Keratinocyte (primary cell): ENCODE results near the gene IGSF6. TPM values are rescaled to one million over a fixed set of nuclear protein-coding genes. Genes with fewer than 3 reads are reported as not detected.

Experiments
- DNase-seq: peaks from one replicate; pipeline ENCODE4 v3.0.0-alpha.2; 2011; ENCODE audit warnings: low read depth, missing footprints, low spot score
- FAIRE-seq: peaks from 2 replicates; lab custom pipeline; 2011; peaks lifted over from hg19 to GRCh38; lab: Jason Lieb, UNC
- H2AFZ ChIP-seq: 2 replicates; pipeline ENCODE4 v1.6.0; 2012; ENCODE audit warnings: low read length, control low read depth, inconsistent platforms; ENCODE audit not compliant: control insufficient read depth
- H3K27ac ChIP-seq: 2 replicates; pipeline ENCODE4 v1.5.1; 2011; ENCODE audit warnings: low read length; ENCODE audit not compliant: control insufficient read depth, insufficient read depth
- H3K27me3 ChIP-seq: 3 replicates; pipeline ENCODE4 v1.6.0; 2011; ENCODE audit warnings: low read length; ENCODE audit not compliant: control insufficient read depth, insufficient read depth; ENCODE audit errors: extremely low read depth
- H3K36me3 ChIP-seq, 2 experiments: 2 replicates in 1 of 2; 3 replicates in 1 of 2; pipeline ENCODE4 v1.5.1; 2011; ENCODE audit warnings: low read length in 2 of 2, mild to moderate bottlenecking in 1 of 2; ENCODE audit not compliant: control insufficient read depth in 2 of 2, insufficient read depth in 2 of 2; ENCODE audit errors: extremely low read depth in 1 of 2
- H3K4me1 ChIP-seq: 3 replicates; pipeline ENCODE4 v1.5.1; 2011; ENCODE audit warnings: low read length; ENCODE audit not compliant: control insufficient read depth, insufficient read depth; ENCODE audit errors: extremely low read depth
- H3K4me2 ChIP-seq: 3 replicates; pipeline ENCODE4 v1.6.0; 2011; ENCODE audit warnings: low read depth, low read length; ENCODE audit not compliant: control insufficient read depth, insufficient read depth; ENCODE audit errors: extremely low read depth
- H3K4me3 ChIP-seq, 3 experiments: fragments of 200-600 bp in 1 of 3; sonication (generic) in 1 of 3; 2 replicates in 2 of 3; 3 replicates in 1 of 3; pipeline ENCODE4 v1.5.1; 2011 to 2016; ENCODE audit warnings: low read length in 3 of 3, mild to moderate bottlenecking in 3 of 3, control low read depth in 2 of 3, inconsistent platforms in 1 of 3, low read depth in 1 of 3, mixed read lengths in 1 of 3, mixed run types in 1 of 3, moderate library complexity in 1 of 3; ENCODE audit not compliant: control insufficient read depth in 2 of 3, insufficient read depth in 2 of 3; ENCODE audit errors: extremely low read depth in 1 of 3
- H3K79me2 ChIP-seq: 2 replicates; pipeline ENCODE4 v1.6.0; 2012; ENCODE audit warnings: low read length; ENCODE audit not compliant: control insufficient read depth, insufficient read depth
- H3K9ac ChIP-seq: 3 replicates; pipeline ENCODE4 v1.6.0; 2011; ENCODE audit warnings: low read length; ENCODE audit not compliant: control insufficient read depth, insufficient read depth; ENCODE audit errors: extremely low read depth
- H3K9me1 ChIP-seq: 3 replicates; pipeline ENCODE4 v1.6.0; 2011; ENCODE audit warnings: low read length; ENCODE audit not compliant: control insufficient read depth, insufficient read depth; ENCODE audit errors: extremely low read depth
- H3K9me3 ChIP-seq: 2 replicates; pipeline ENCODE4 v1.5.1; 2012; ENCODE audit warnings: low read depth, low read length; ENCODE audit not compliant: control insufficient read depth
- H4K20me1 ChIP-seq: 3 replicates; pipeline ENCODE4 v1.6.0; 2011; ENCODE audit warnings: low read length; ENCODE audit not compliant: control insufficient read depth, insufficient read depth; ENCODE audit errors: extremely low read depth
- CTCF ChIP-seq, 3 experiments: IDR thresholded peaks in 1 of 3; conservative IDR thresholded peaks in 1 of 3; optimal IDR thresholded peaks in 1 of 3; 2 replicates in 2 of 3; 3 replicates in 1 of 3; pipeline versions ENCODE3 to v1.5.1; 2011; ENCODE audit warnings: low read length in 3 of 3, mild to moderate bottlenecking in 3 of 3, moderate library complexity in 2 of 3, control low read depth in 1 of 3, inconsistent platforms in 1 of 3; ENCODE audit not compliant: insufficient read depth in 2 of 3; ENCODE audit errors: extremely low read depth in 1 of 3
- EZH2 ChIP-seq: IDR thresholded peaks from one replicate; pipeline ENCODE4 v1.6.1; 2012; ENCODE audit warnings: inconsistent platforms, mild to moderate bottlenecking, low read length, moderate library complexity
- dilution Hi-C: fragments of 300-500 bp; cut with MboI; formaldehyde crosslinking; loops from one replicate; pipeline ENCODE4 v1.7.0; 2020; ENCODE audit warnings: low sequenced_read_pairs; ENCODE audit not compliant: extremely low pct_ligation_motif_present
- polyA plus RNA-seq, 5 experiments: library from polyadenylated mRNA; depleted of rRNA in 3 of 5; stranded (reverse) in 3 of 5; stranded (forward) in 1 of 5; unstranded in 1 of 5; fragments of >200 nt; gene quantifications; 1 replicate in 1 of 5; 2 replicates in 3 of 5; 3 replicates in 1 of 5; pipeline versions ENCODE4 v1.2.1 to v1.2.3, GENCODE V29; 2011 to 2012; ENCODE audit warnings: missing spikeins in 2 of 5, low read depth in 1 of 5, low replicate concordance in 1 of 5

Gene IGSF6
- polyA plus RNA-seq, 1 donor (not counting 4 experiments of a cell fraction or from before 2014, with no cell fraction given), result not detected

- H3K9me3 ChIP-seq, result no peaks in the 10 kb centered on the region
- DNase-seq (no peak), FAIRE-seq (no peak)
- H3K4me1 ChIP-seq, result peaks cover 6% of the 10 kb centered on the region
- H3K9ac ChIP-seq, result no peak overlapping the region
- no peak for TF ChIP-seq CTCF (optimal IDR thresholded peaks at IDR 0.05 in 1 of 3, IDR thresholded peaks at IDR 0.05 in 1 of 3, conservative IDR thresholded peaks at IDR 0.05 in 1 of 3; ENCODE audit: extremely low read depth in 1 of 3, insufficient read depth in 2 of 3, low read length in 3 of 3)
- no peak for TF ChIP-seq EZH2
- H3K79me2 ChIP-seq, result peaks cover 12% of the 10 kb centered on the region
- H4K20me1 ChIP-seq, result peaks cover 4% of the 10 kb centered on the region
- no peaks in the 10 kb centered on the region for H3K9me1 ChIP-seq
- peaks cover 5 to 6% of the 10 kb centered on the region in 2 experiments for H3K36me3 ChIP-seq
- dilution Hi-C loops, result no loop called here
- no peaks in the 10 kb centered on the region for H3K27me3 ChIP-seq
- H3K27ac ChIP-seq, result no peak overlapping the region
- no peak overlapping the region for H2AFZ ChIP-seq
- no peak overlapping the region for H3K4me2 ChIP-seq
- no peak overlapping the region for H3K4me3 ChIP-seq
Observed at GRCh38 chr16:21646091-21646490, 6.3 kb downstream of the IGSF6 start.

DNA sequence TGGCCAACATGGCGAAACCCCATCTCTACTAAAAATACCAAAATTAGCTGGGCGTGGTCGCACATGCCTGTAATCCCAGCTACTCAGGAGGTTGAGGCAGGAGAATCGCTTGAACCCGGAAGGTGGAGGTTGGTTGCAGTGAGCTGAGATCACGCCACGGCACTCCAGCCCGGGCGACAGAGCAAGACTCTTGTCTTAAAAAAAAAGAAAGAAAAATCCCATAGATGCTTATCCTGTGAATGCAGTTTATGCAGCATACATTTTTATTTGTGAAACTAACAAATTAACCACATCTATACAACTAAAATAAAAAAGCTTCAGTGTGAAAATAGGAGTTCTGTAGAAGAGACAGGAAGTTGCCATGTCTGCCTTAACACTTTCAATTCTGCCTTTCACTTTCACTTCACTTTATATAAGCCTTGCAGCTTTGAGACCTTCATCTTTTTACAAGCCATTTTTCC is 7.1 kb downstream of the IGSF6 start:
- TF ChIP-seq CTCF (optimal IDR thresholded peaks at IDR 0.05 in 1 of 3, IDR thresholded peaks at IDR 0.05 in 1 of 3, conservative IDR thresholded peaks at IDR 0.05 in 1 of 3; ENCODE audit: extremely low read depth in 1 of 3, insufficient read depth in 2 of 3, low read length in 3 of 3), result no peak
- no peak for TF ChIP-seq EZH2
- Histone ChIP-seq H3K9me1 (no peaks in the 10 kb centered on the region), H3K9me3 (no peaks in the 10 kb centered on the region), H3K79me2 (peaks cover 14% of the 10 kb centered on the region), H3K27me3 (no peaks in the 10 kb centered on the region), H3K4me1 (peaks cover 6% of the 10 kb centered on the region), H2AFZ (no peak overlapping the region), H3K36me3 (peaks cover 5 to 6% of the 10 kb centered on the region in 2 experiments), H4K20me1 (peaks cover 4% of the 10 kb centered on the region), H3K9ac (no peak overlapping the region), H3K27ac (no peak overlapping the region), H3K4me3 (no peak overlapping the region), H3K4me2 (no peak overlapping the region)
- dilution Hi-C loops, result no loop called here
- DNase-seq, result no peak
- FAIRE-seq, result no peak
